Measurements from ENCODE around the gene HHAT.
"Not testable (repeated sequence)": the region's sequence is repeated elsewhere in the genome, so short reads cannot be mapped to it uniquely, and the experiment has no call there.

Gene HHAT

GRCh38 chr1:210657806-210658205 is 329.1 kb downstream of the HHAT start:
- no peak for DNase-seq

GRCh38 chr1:210661520-210661919 is 332.8 kb downstream of the HHAT start:
- not testable (repeated sequence) for DNase-seq

GRCh38 chr1:210662291-210663050 is 333.8 kb downstream of the HHAT start:
- no peak for DNase-seq

GRCh38 chr1:210663730-210664573 is 335.2 kb downstream of the HHAT start:
- DNase-seq = no peak

- no peak for DNase-seq
Measured at GRCh38 chr1:210669951-210670350, 341.2 kb downstream of the HHAT start.

- DNase-seq = no peak
Measured at GRCh38 chr1:210674151-210674550, 345.4 kb downstream of the HHAT start.

- no peak for DNase-seq
Measured at GRCh38 chr1:210676539-210676938, 347.8 kb downstream of the HHAT start.

GRCh38 chr1:210677533-210677932 is 348.8 kb downstream of the HHAT start:
- no peak for DNase-seq

- DNase-seq = no peak
Measured at GRCh38 chr1:210678306-210678705, 349.6 kb downstream of the HHAT start.

- DNase-seq = no peak
Measured at GRCh38 chr1:210681158-210681557, 352.5 kb downstream of the HHAT start.

- no peak for DNase-seq
Measured at GRCh38 chr1:210683403-210684047, 354.8 kb downstream of the HHAT start.

- DNase-seq = no peak
Measured at GRCh38 chr1:210684466-210685294, 356.0 kb downstream of the HHAT start.

GRCh38 chr1:210685295-210685650 is 356.6 kb downstream of the HHAT start:
- DNase-seq = no peak

GRCh38 chr1:210686841-210687240 is 358.1 kb downstream of the HHAT start:
- DNase-seq = no peak

GRCh38 chr1:210687582-210688279 is 359.0 kb downstream of the HHAT start:
- DNase-seq = no peak

- DNase-seq = no peak
Measured at GRCh38 chr1:210688512-210689234, 360.0 kb downstream of the HHAT start.

- no peak for DNase-seq
Measured at GRCh38 chr1:210689826-210690225, 361.1 kb downstream of the HHAT start.

GRCh38 chr1:210690236-210690635 is 361.5 kb downstream of the HHAT start:
- DNase-seq = no peak

- no peak for DNase-seq
Measured at GRCh38 chr1:210691039-210691610, 362.4 kb downstream of the HHAT start.

GRCh38 chr1:210692796-210693195 is 364.1 kb downstream of the HHAT start:
- DNase-seq = no peak

GRCh38 chr1:210695026-210695425 is 366.3 kb downstream of the HHAT start:
- no peak for DNase-seq
